Stimulated activated CD8-positive, alpha-beta memory T cell treated with anti-CD3 and anti-CD28 coated beads, Interleukin-15, amount 100 ng/mL, for 4 hours (primary cell): ENCODE measurements around the gene SEMA5B.

Experiments
- DNase-seq, 2 donors: peaks; one replicate each; pipeline ENCODE4 v3.0.0-alpha.2; 2020; ENCODE audit warnings: low read depth in 2 of 2

SEMA5B gene

DNA sequence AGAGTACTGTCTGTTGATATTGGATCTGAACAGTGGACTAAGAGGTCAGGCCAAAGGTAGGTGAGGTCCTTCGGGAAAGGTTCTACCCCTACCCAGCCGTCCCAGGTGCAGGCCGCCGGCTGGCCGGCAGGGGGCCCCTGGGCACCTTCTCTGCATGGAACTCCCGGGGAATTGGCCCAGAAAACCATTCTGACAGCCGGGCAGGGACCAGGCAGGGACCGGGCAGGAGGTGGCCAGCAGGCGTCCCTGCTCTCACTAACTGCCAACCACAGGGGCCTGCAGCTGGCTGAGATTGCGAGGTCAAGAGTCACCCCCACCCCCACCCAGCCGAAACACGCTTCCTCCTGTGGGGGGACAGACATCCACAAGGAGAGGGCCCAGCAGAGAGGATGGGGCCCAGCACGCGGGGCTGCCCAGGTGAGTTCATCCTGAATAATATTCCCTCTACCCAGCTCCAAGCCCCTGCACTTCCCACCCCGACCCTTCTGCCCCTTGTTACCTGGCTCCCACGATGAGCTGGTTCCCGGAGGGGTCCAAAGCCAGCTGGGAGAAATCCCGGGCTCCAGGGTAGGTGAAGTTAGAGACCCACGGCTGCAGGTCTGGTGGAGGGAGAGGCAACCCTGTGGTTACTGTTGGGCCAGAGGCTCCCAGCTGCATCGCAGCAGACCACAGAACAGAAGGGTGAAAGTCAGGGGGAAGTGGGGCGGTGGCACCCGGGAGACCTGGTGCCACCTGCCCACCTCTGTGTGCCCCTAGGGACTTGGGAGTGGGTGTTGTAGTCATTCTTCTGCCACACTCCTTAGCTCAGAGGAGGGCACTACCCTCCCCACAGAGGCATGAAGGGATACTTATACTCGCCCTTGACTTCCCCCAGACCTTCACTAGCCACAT, 84.4 kb downstream of the SEMA5B start:
- no peak for DNase-seq

DNA sequence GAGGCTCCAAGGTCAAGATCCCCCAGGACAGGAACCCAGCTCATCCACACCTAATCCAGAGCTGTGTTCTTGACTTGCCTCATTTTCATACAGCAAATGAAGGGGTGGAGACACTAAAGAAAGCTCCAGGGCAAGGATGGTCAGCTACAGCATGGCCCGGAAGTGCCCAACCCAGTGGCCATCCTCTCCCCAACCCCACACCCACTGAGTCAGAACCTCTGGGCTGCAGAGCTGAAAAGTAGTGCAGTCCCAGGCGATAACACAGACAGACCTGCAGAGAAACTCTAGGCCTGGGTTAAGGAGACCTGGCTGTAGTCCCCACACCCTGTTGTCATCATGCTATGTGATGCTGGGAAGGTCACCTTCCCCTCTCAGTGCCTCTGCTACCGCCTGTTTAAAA, 85.3 kb downstream of the SEMA5B start:
- DNase-seq, result no peak

GRCh38 chr3:122941228-122942206, 86.0 kb downstream of the SEMA5B start:
- DNase-seq, result no peak

GRCh38 chr3:122940628-122941086, 86.9 kb downstream of the SEMA5B start:
- no peak for DNase-seq

GRCh38 chr3:122938783-122939425, 88.7 kb downstream of the SEMA5B start:
- no peak for DNase-seq

DNA sequence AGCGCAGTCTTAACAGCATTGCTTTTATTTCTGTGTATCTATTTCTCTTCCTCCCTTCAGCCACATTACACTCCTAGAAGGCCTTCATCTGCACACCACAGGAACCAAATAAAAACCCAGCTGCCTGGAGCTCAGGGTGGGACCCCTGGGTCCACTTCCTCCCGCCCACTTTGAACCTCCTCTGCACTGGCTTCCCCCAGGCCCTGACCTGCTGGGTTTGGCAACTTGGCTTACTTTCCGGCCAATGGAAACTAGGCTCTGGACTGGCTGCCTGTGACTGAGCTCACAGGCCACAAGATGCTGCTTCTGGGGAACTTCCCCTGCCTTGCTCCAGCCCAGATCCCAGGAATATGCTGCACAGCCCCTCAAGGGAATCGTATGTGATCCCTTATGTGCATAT, 89.8 kb downstream of the SEMA5B start:
- no peak for DNase-seq

DNA sequence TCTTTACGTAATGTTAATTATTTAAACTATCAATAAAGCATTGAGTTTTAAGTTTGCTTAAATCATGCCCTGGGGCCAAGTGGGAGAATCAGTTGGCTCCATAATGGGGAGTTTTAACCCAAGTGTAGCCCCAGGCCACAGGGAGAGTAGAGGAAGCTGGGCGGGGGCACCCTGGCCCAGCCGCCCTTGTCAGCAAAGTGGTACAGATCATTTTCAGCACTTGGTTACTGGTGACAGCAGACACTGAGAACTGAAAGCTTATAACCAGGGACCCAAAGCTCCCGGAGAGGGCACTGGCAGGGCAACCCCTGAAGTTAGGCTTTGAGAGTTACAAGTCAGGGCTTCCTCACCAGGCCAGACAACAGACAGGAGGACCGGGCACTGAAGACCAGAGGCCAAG, 90.6 kb downstream of the SEMA5B start:
- DNase-seq, result no peak

DNA sequence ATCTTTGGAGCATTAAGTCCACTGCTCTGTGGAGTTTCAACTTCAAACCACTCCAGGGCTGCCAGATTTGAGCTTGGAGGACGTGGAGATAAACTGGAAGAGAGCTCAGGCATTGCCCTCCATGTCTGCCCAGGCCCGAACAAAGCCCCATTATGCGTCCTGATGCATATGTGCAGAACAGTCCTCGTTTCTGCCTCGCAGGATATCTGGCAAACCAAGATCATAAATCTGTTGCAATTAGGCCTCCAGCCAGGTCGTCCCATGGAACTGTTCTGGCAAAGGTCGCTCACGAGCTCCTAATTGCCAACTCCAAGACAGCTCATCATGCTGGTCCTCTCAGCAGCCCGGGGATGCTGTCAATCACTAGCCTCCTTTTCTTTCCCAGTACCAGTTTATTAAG, 91.2 kb downstream of the SEMA5B start:
- DNase-seq, result no peak

- no peak for DNase-seq
These were observed 93.3 kb downstream of the SEMA5B start for GRCh38 chr3:122934251-122934650.

DNA sequence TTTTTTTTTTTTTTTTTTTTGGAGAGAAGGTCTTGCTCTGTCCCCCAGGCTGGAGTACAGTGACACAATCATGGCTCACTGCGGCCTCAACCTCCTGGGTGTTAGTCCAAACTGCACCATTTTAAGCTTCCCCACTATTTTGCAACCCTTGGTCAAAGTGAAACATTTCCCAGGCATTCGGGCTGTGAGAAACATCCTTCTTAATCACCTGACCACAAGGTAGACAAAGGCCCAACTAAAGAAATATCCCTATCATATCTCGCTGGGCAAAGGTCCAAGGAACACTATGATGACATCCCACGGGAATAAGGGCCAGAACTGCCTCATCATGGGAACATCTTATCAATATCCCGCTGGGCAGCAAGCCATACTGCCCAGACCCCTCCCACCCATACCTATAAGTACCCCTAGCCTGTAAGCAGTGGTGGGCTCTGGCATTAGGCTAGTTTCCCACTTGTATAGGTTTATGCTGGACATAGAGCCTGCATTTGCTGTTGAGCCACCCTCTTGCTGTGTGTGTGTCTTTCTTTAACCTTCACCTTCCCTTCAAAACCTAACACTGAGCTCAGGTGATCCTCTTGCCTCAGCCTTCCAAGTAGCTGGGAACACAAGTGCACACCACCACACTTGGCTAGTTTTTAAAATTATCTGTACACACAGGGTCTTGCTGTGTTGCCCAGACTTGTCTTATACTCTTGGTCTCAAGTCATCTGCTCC, 95.2 kb downstream of the SEMA5B start:
- no peak for DNase-seq

- no peak for DNase-seq
These were observed 95.9 kb downstream of the SEMA5B start for GRCh38 chr3:122931636-122932035.

GRCh38 chr3:122930063-122930997, 97.2 kb downstream of the SEMA5B start:
- DNase-seq, result no peak

DNA sequence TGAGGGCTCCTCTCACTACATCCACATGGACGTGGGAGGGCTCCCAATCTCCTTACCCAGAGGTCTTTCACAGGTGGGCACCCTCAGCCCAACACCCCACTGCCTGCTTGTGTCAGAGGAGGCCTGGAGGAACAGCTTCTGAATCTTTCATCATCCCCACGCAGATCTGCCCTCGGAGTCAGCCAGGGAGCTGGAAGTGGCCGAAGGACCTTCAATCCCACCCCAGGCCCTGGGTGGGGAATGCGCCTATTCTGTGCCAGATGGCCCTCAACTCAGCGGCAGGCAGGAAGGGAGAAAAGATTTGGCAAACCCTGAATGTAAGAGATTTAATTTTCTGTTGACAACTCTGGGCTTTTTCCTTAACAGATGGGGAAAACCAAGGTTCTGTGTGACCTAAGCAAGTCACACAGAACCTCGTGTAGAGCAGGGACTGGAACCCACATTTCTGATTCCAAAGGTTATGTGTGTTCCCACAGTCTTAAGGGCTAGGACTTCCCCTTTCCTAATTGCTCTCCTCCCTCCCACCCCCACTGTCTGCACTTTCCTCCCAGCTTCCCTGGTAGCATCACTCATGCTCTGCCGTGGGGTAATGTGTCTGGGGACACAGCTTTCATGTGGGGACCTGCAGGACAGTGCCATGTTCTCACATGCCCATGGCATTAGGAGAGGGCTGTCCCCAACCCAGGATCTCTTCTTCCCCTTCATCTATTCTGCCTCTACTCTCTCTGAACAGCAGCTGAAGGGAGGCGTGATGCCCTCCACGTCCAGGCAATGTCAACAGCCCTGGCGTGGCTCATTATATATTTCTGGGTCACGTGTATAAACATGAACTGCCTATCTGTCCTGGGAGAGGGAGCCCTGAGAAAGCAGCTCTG, 98.1 kb downstream of the SEMA5B start:
- DNase-seq, result no peak

- DNase-seq, result no peak
These were observed 99.0 kb downstream of the SEMA5B start for GRCh38 chr3:122928396-122929187.

- DNase-seq, result no peak
These were observed 99.8 kb downstream of the SEMA5B start for GRCh38 chr3:122927726-122928125.

GRCh38 chr3:122926811-122927210, 100.8 kb downstream of the SEMA5B start:
- no peak for DNase-seq

GRCh38 chr3:122926322-122926721, 101.2 kb downstream of the SEMA5B start:
- no peak for DNase-seq

DNA sequence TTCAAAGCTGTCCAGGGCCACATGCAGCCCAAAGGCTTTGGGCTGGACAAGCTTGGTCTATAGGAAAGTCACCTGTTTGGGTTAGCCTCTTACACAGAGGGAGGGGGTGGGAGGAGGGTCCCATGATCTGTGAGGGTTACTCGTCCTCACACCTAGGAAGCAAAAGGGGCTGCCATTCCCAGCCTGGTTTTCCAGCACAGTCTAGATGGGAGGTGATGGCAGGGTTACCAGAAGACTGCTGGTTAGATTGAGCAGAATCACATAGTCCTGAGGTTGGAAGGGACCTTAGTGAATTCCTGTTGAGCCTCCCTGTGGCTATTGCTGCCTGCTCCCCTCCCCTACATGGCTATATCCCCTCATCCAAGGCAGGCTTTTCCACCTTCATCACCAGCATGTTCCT, 101.8 kb downstream of the SEMA5B start:
- DNase-seq, result no peak
